ENCODE data around the gene KCNB1.

- TF ChIP-seq ZNF274 (IDR thresholded peaks at IDR 0.05; ENCODE audit: low read depth, low read length) (no peak), YY1 (IDR thresholded peaks at IDR 0.05; ENCODE audit: insufficient read depth, insufficient read length) (no peak), SUZ12 (IDR thresholded peaks at IDR 0.05; ENCODE audit: extremely low read depth, insufficient read depth, insufficient read length) (no peak)
Measured at GRCh38 chr20:49360242-49360968, 122.1 kb downstream of the KCNB1 start.

Data from NT2/D1 (cell line).